Left renal cortex interstitium (tissue), 4 donors: ENCODE data around the gene MORC1. TPM values are rescaled to one million over a fixed set of nuclear protein-coding genes. Genes with fewer than 3 reads are reported as not detected.
"Not testable (repeated sequence)": the region's sequence is repeated elsewhere in the genome, so short reads cannot be mapped to it uniquely, and the experiment has no call there.

Experiments
- DNase-seq, 4 donors: peaks; one replicate each; pipeline ENCODE4 v3.0.0-alpha.2; 2013; ENCODE audit warnings: low read depth in 4 of 4, low spot score in 2 of 4, missing footprints in 1 of 4
- polyA plus RNA-seq, 4 donors: library from polyadenylated mRNA; unstranded; fragments of 120-200 nt; gene quantifications; one replicate each; pipeline ENCODE4 v1.2.1, GENCODE V29; 2013; ENCODE audit not compliant: insufficient read length in 4 of 4

Gene MORC1
- polyA plus RNA-seq, result under 1 TPM; 0.42 to 0.52 (median 0.47) TPM

GRCh38 chr3:109117939-109118338 is at the start of gene MORC1:
TSS of gene MORC1 (minus strand) at chr3:109118134. CDS start at chr3:109118059, 75 bp downstream.
- DNase-seq, result no peak

- no peak for DNase-seq
Measured at GRCh38 chr3:109165905-109166304, 48.0 kb upstream of the MORC1 start.

GRCh38 chr3:109161487-109162123 is 43.7 kb upstream of the MORC1 start:
- no peak for DNase-seq

- DNase-seq, result no peak
Measured at GRCh38 chr3:109155828-109156227, 37.9 kb upstream of the MORC1 start.

GRCh38 chr3:109154979-109155378 is 37.0 kb upstream of the MORC1 start:
- no peak for DNase-seq

GRCh38 chr3:109152320-109152719 is 34.4 kb upstream of the MORC1 start:
- DNase-seq, result no peak

- DNase-seq, result no peak
Measured at GRCh38 chr3:109149078-109149477, 31.1 kb upstream of the MORC1 start.

- DNase-seq, result no peak
Measured at GRCh38 chr3:109143646-109144045, 25.7 kb upstream of the MORC1 start.

- DNase-seq, result no peak
Measured at GRCh38 chr3:109140318-109140717, 22.4 kb upstream of the MORC1 start.

GRCh38 chr3:109137761-109138160 is 19.8 kb upstream of the MORC1 start:
- peak in 1 of 4 donors; percentile 69 for DNase-seq

- DNase-seq, result no peak
Measured at GRCh38 chr3:109136523-109136922, 18.6 kb upstream of the MORC1 start, which contains the start of gene C3orf85. TSS of gene C3orf85 (plus strand) at chr3:109136719. CDS start at chr3:109136848, 129 bp downstream.

GRCh38 chr3:109133474-109133816 is 15.5 kb upstream of the MORC1 start:
- DNase-seq, result not testable (repeated sequence)

- no peak for DNase-seq
Measured at GRCh38 chr3:109132801-109133473, 15.0 kb upstream of the MORC1 start.

GRCh38 chr3:109131276-109131675 is 13.3 kb upstream of the MORC1 start:
- no peak for DNase-seq

GRCh38 chr3:109127553-109127952 is 9.6 kb upstream of the MORC1 start:
- DNase-seq, result no peak

- DNase-seq, result no peak
Measured at GRCh38 chr3:109125902-109126301, 8.0 kb upstream of the MORC1 start.

GRCh38 chr3:109122690-109123089 is 4.8 kb upstream of the MORC1 start:
- no peak for DNase-seq

GRCh38 chr3:109118584-109118983 is 650 bp upstream of the MORC1 start:
- DNase-seq, result no peak

GRCh38 chr3:109116031-109116430 is 1.9 kb downstream of the MORC1 start:
- DNase-seq, result no peak

- DNase-seq, result no peak
Measured at GRCh38 chr3:109115451-109115850, 2.5 kb downstream of the MORC1 start.

- DNase-seq, result no peak
Measured at GRCh38 chr3:109114746-109115145, 3.2 kb downstream of the MORC1 start.
